GM20000 (cell line): ENCODE results near the gene WDR48.

Experiments
- DNase-seq: peaks from one replicate; pipeline ENCODE4 v3.0.0; 2012; ENCODE audit warnings: low spot score
- CTCF ChIP-seq: IDR thresholded peaks from 2 replicates; pipeline ENCODE4 v1.5.1; 2012; ENCODE audit warnings: mild to moderate bottlenecking, control low read depth; ENCODE audit errors: extremely low read depth, missing control alignments

The WDR48 gene

GRCh38 chr3:39112113-39112512, 60.3 kb downstream of the WDR48 start:
- no peak for DNase-seq
- no peak for TF ChIP-seq CTCF

GRCh38 chr3:39112535-39112934, 60.7 kb downstream of the WDR48 start:
- DNase-seq, result no peak
- no peak for TF ChIP-seq CTCF

- no peak for DNase-seq
- TF ChIP-seq CTCF, result no peak
These were observed 61.5 kb downstream of the WDR48 start for GRCh38 chr3:39113291-39113690.

GRCh38 chr3:39114456-39114855, 62.6 kb downstream of the WDR48 start:
- DNase-seq, result no peak

GRCh38 chr3:39115870-39116269, 64.1 kb downstream of the WDR48 start:
- TF ChIP-seq CTCF, result no peak
- no peak for DNase-seq

More at GRCh38 chr3:39114456-39114855, 62.6 kb downstream of the WDR48 start:
- TF ChIP-seq CTCF, result no peak

- no peak for TF ChIP-seq CTCF
- DNase-seq, result no peak
These were observed 66.3 kb downstream of the WDR48 start for GRCh38 chr3:39118079-39118478.

GRCh38 chr3:39118931-39119660, 67.3 kb downstream of the WDR48 start:
- no peak for TF ChIP-seq CTCF
- DNase-seq, result no peak
